GM18867 (cell line): ENCODE data around the gene COMMD1.
"Not testable (repeated sequence)": the region's sequence is repeated elsewhere in the genome, so short reads cannot be mapped to it uniquely, and the experiment has no call there.

Experiments used
- ATAC-seq: cut with Tn5 transposase; IDR thresholded peaks from one replicate; pipeline ENCODE4 v1.9.1; 2021; ENCODE audit warnings: mild to moderate bottlenecking, moderate library complexity; ENCODE audit not compliant: unreplicated experiment

The COMMD1 gene

GRCh38 chr2:61962095-61962984 is 56.9 kb downstream of the COMMD1 start:
- ATAC-seq = no peak

GRCh38 chr2:61966087-61966727 is 60.7 kb downstream of the COMMD1 start:
- ATAC-seq = no peak

GRCh38 chr2:61967262-61967661 is 61.8 kb downstream of the COMMD1 start:
- no peak for ATAC-seq

GRCh38 chr2:61969376-61969775 is 63.9 kb downstream of the COMMD1 start:
- no peak for ATAC-seq

GRCh38 chr2:61970807-61971556 is 65.5 kb downstream of the COMMD1 start:
- ATAC-seq = no peak

GRCh38 chr2:61978522-61978921 is 73.0 kb downstream of the COMMD1 start:
- peak; percentile 68 for ATAC-seq

- ATAC-seq = no peak
Observed at GRCh38 chr2:61980758-61981157, 75.3 kb downstream of the COMMD1 start.

- ATAC-seq = no peak
Observed at GRCh38 chr2:61984682-61985081, 79.2 kb downstream of the COMMD1 start.

GRCh38 chr2:61988462-61989366 is 83.2 kb downstream of the COMMD1 start:
- no peak for ATAC-seq

- peak; percentile 68 for ATAC-seq
Observed at GRCh38 chr2:61993422-61994024, 88.0 kb downstream of the COMMD1 start.

- ATAC-seq = no peak
Observed at GRCh38 chr2:61994531-61994930, 89.1 kb downstream of the COMMD1 start.

- no peak for ATAC-seq
Observed at GRCh38 chr2:61995065-61995464, 89.6 kb downstream of the COMMD1 start.

GRCh38 chr2:61995515-61995914 is 90.0 kb downstream of the COMMD1 start:
- peak; percentile 79 for ATAC-seq

- no peak for ATAC-seq
Observed at GRCh38 chr2:61998426-61998825, 93.0 kb downstream of the COMMD1 start.

GRCh38 chr2:62000538-62000937 is 95.1 kb downstream of the COMMD1 start:
- no peak for ATAC-seq

- ATAC-seq = no peak
Observed at GRCh38 chr2:62001431-62001830, 96.0 kb downstream of the COMMD1 start.

GRCh38 chr2:62004428-62004827 is 99.0 kb downstream of the COMMD1 start:
- not testable (repeated sequence) for ATAC-seq

GRCh38 chr2:62007555-62007954 is 102.1 kb downstream of the COMMD1 start:
- no peak for ATAC-seq

- no peak for ATAC-seq
Observed at GRCh38 chr2:62010632-62011256, 105.3 kb downstream of the COMMD1 start.

- ATAC-seq = no peak
Observed at GRCh38 chr2:62013641-62014040, 108.2 kb downstream of the COMMD1 start.
